ENCODE measurements around the gene SPOPL.

- TF ChIP-seq REST (IDR thresholded peaks at IDR 0.05; ENCODE audit: insufficient read depth in 1 of 2, low read depth in 2 of 2, low read length in 2 of 2), result no peak
- no peak for TF ChIP-seq POLR2AphosphoS5 (IDR thresholded peaks at IDR 0.05; ENCODE audit: low read depth, low read length)
- no peak for TF ChIP-seq SIN3A (IDR thresholded peaks at IDR 0.05; ENCODE audit: borderline replicate concordance, insufficient read depth, low read length)
- no peak for TF ChIP-seq TAF1 (IDR thresholded peaks at IDR 0.05; ENCODE audit: borderline replicate concordance, insufficient read depth, low read length)
- no peak for TF ChIP-seq FOXP2 (optimal IDR thresholded peaks at IDR 0.05; ENCODE audit: borderline replicate concordance, extremely low read depth, extremely low read length, insufficient read depth)
These were observed 26.2 kb upstream of the SPOPL start for GRCh38 chr2:138475277-138475776.
